Activated T-helper 1 cell treated with anti-CD3 and anti-CD28 coated beads, Interleukin-12 subunit alpha, Interleukin-12 subunit beta, Interleukin-2, Interleukin-4 antibody, amounts not matched to agents 30 ng/mL and 10 ng/mL and 1 ng/mL, durations not matched to agents 14 hours and 24 hours and 36 hours (primary cell): Measurements from ENCODE around the gene CDH4. TPM values are rescaled to one million over a fixed set of nuclear protein-coding genes. Genes with fewer than 3 reads are reported as not detected.

ENCODE experiments used
- DNase-seq: peaks from one replicate; pipeline ENCODE4 v3.0.0; 2021; ENCODE audit warnings: low spot score
- H3K27ac Mint-ChIP-seq: one replicate; pipeline ENCODE4 v1.8.0; 2021; ENCODE audit warnings: mild to moderate bottlenecking, mixed read lengths
- H3K27me3 Mint-ChIP-seq: one replicate; pipeline ENCODE4 v1.8.0; 2022; ENCODE audit warnings: mild to moderate bottlenecking, moderate library complexity, mixed read lengths; ENCODE audit not compliant: insufficient read depth
- H3K36me3 Mint-ChIP-seq: one replicate; pipeline ENCODE4 v1.8.0; 2021; ENCODE audit warnings: low read depth, mixed read lengths
- H3K4me1 Mint-ChIP-seq: one replicate; pipeline ENCODE4 v1.8.0; 2021; ENCODE audit warnings: low read depth, mixed read lengths
- H3K4me3 Mint-ChIP-seq: one replicate; pipeline ENCODE4 v1.8.0; 2021; ENCODE audit warnings: mild to moderate bottlenecking, moderate library complexity, mixed read lengths
- H3K9me3 Mint-ChIP-seq: one replicate; pipeline ENCODE4 v1.8.0; 2021; ENCODE audit warnings: mixed read lengths
- intact Hi-C: fragments of 100-400 bp; cut with micrococcal nuclease; formaldehyde crosslinking; loops from one replicate; pipeline ENCODE4 v1.15.1; 2024
- total RNA-seq: library from RNA; stranded (reverse); gene quantifications from 2 replicates; pipeline ENCODE4 v1.2.3, GENCODE V29; 2022

The CDH4 gene
- total RNA-seq, 1 donor from 2014 or later: not detected

GRCh38 chr20:61436667-61437279 is 184.7 kb downstream of the CDH4 start:
- Mint-ChIP-seq H3K36me3 (no peaks in the 10 kb centered on the region), H3K27ac (no peak overlapping the region), H3K4me1 (no peaks in the 10 kb centered on the region), H3K27me3 (peaks cover 2% of the 10 kb centered on the region), H3K4me3 (no peak overlapping the region), H3K9me3 (peaks cover 5% of the 10 kb centered on the region)
- intact Hi-C loops: no loop called here
- DNase-seq: no peak

- Mint-ChIP-seq H3K9me3 (peaks cover 5% of the 10 kb centered on the region), H3K4me1 (no peaks in the 10 kb centered on the region), H3K27ac (no peak overlapping the region), H3K36me3 (no peaks in the 10 kb centered on the region), H3K4me3 (no peak overlapping the region), H3K27me3 (peaks cover 2% of the 10 kb centered on the region)
- DNase-seq: no peak
- intact Hi-C loops: no loop called here
Observed at GRCh38 chr20:61437280-61438206, 185.5 kb downstream of the CDH4 start.

- no peaks in the 10 kb centered on the region for H3K4me1 Mint-ChIP-seq
- no peak for DNase-seq
- peaks cover under 1% of the 10 kb centered on the region for H3K27me3 Mint-ChIP-seq
- H3K9me3 Mint-ChIP-seq: peaks cover 5% of the 10 kb centered on the region
- no peak overlapping the region for H3K4me3 Mint-ChIP-seq
- H3K27ac Mint-ChIP-seq: no peak overlapping the region
- H3K36me3 Mint-ChIP-seq: no peaks in the 10 kb centered on the region
- intact Hi-C loops: no loop called here
Observed at GRCh38 chr20:61438285-61438684, 186.2 kb downstream of the CDH4 start.

GRCh38 chr20:61439251-61439650 is 187.2 kb downstream of the CDH4 start:
- intact Hi-C loops: no loop called here
- Mint-ChIP-seq H3K9me3 (peaks cover 5% of the 10 kb centered on the region), H3K4me3 (no peak overlapping the region), H3K36me3 (no peaks in the 10 kb centered on the region), H3K27ac (no peak overlapping the region), H3K4me1 (no peaks in the 10 kb centered on the region), H3K27me3 (no peaks in the 10 kb centered on the region)
- DNase-seq: no peak

- no peaks in the 10 kb centered on the region for H3K27me3 Mint-ChIP-seq
- intact Hi-C loops: no loop called here
- no peaks in the 10 kb centered on the region for H3K36me3 Mint-ChIP-seq
- peaks cover 5% of the 10 kb centered on the region for H3K9me3 Mint-ChIP-seq
- H3K4me1 Mint-ChIP-seq: no peaks in the 10 kb centered on the region
- no peak overlapping the region for H3K27ac Mint-ChIP-seq
- H3K4me3 Mint-ChIP-seq: no peak overlapping the region
- DNase-seq: no peak
Observed at GRCh38 chr20:61440548-61441055, 188.5 kb downstream of the CDH4 start.

GRCh38 chr20:61441537-61441936 is 189.5 kb downstream of the CDH4 start:
- Mint-ChIP-seq H3K27me3 (no peaks in the 10 kb centered on the region), H3K9me3 (no peaks in the 10 kb centered on the region), H3K27ac (no peak overlapping the region), H3K36me3 (no peaks in the 10 kb centered on the region), H3K4me3 (no peak overlapping the region), H3K4me1 (no peaks in the 10 kb centered on the region)
- DNase-seq: no peak
- intact Hi-C loops: no loop called here

- H3K27me3 Mint-ChIP-seq: no peaks in the 10 kb centered on the region
- H3K27ac Mint-ChIP-seq: no peak overlapping the region
- DNase-seq: no peak
- intact Hi-C loops: no loop called here
- no peaks in the 10 kb centered on the region for H3K9me3 Mint-ChIP-seq
- H3K4me3 Mint-ChIP-seq: no peak overlapping the region
- no peaks in the 10 kb centered on the region for H3K4me1 Mint-ChIP-seq
- H3K36me3 Mint-ChIP-seq: no peaks in the 10 kb centered on the region
Observed at GRCh38 chr20:61442075-61442670, 190.1 kb downstream of the CDH4 start.

GRCh38 chr20:61442718-61443117 is 190.7 kb downstream of the CDH4 start:
- no peaks in the 10 kb centered on the region for H3K9me3 Mint-ChIP-seq
- intact Hi-C loops: no loop called here
- no peak overlapping the region for H3K27ac Mint-ChIP-seq
- no peaks in the 10 kb centered on the region for H3K27me3 Mint-ChIP-seq
- no peaks in the 10 kb centered on the region for H3K36me3 Mint-ChIP-seq
- DNase-seq: no peak
- no peak overlapping the region for H3K4me3 Mint-ChIP-seq
- no peaks in the 10 kb centered on the region for H3K4me1 Mint-ChIP-seq

GRCh38 chr20:61443443-61444126 is 191.5 kb downstream of the CDH4 start:
- no peaks in the 10 kb centered on the region for H3K9me3 Mint-ChIP-seq

GRCh38 chr20:61444637-61445036 is 192.6 kb downstream of the CDH4 start:
- intact Hi-C loops: no loop called here
- Mint-ChIP-seq H3K27ac (no peak overlapping the region), H3K36me3 (no peaks in the 10 kb centered on the region), H3K27me3 (no peaks in the 10 kb centered on the region), H3K4me3 (no peak overlapping the region), H3K4me1 (no peaks in the 10 kb centered on the region), H3K9me3 (no peaks in the 10 kb centered on the region)
- DNase-seq: no peak

More at GRCh38 chr20:61443443-61444126, 191.5 kb downstream of the CDH4 start:
- Mint-ChIP-seq H3K27me3 (no peaks in the 10 kb centered on the region), H3K27ac (no peak overlapping the region), H3K36me3 (no peaks in the 10 kb centered on the region), H3K4me3 (no peak overlapping the region), H3K4me1 (no peaks in the 10 kb centered on the region)
- intact Hi-C loops: no loop called here
- no peak for DNase-seq

- DNase-seq: no peak
- no peaks in the 10 kb centered on the region for H3K4me1 Mint-ChIP-seq
- H3K36me3 Mint-ChIP-seq: no peaks in the 10 kb centered on the region
- no peak overlapping the region for H3K27ac Mint-ChIP-seq
- intact Hi-C loops: no loop called here
- H3K4me3 Mint-ChIP-seq: no peak overlapping the region
- H3K27me3 Mint-ChIP-seq: no peaks in the 10 kb centered on the region
- H3K9me3 Mint-ChIP-seq: no peaks in the 10 kb centered on the region
Observed at GRCh38 chr20:61445138-61445537, 193.1 kb downstream of the CDH4 start.

- H3K27ac Mint-ChIP-seq: no peak overlapping the region
- no peak for DNase-seq
- H3K4me1 Mint-ChIP-seq: no peaks in the 10 kb centered on the region
- intact Hi-C loops: no loop called here
- no peaks in the 10 kb centered on the region for H3K27me3 Mint-ChIP-seq
- H3K9me3 Mint-ChIP-seq: no peaks in the 10 kb centered on the region
- H3K4me3 Mint-ChIP-seq: no peak overlapping the region
- H3K36me3 Mint-ChIP-seq: no peaks in the 10 kb centered on the region
Observed at GRCh38 chr20:61445741-61446140, 193.7 kb downstream of the CDH4 start.
